ENCODE measurements around the gene PPY.
"Not testable (repeated sequence)": the region's sequence is repeated elsewhere in the genome, so short reads cannot be mapped to it uniquely, and the experiment has no call there.

PPY gene

GRCh38 chr17:43962479-43962878 lies 20.2 kb upstream of the PPY start:
- DNase-seq, result no peak

- DNase-seq, result no peak
These were observed 19.7 kb upstream of the PPY start for GRCh38 chr17:43961954-43962353.

- DNase-seq, result not testable (repeated sequence)
These were observed 19.0 kb upstream of the PPY start for GRCh38 chr17:43961292-43961691.

GRCh38 chr17:43958748-43959352 lies 16.6 kb upstream of the PPY start:
- DNase-seq, result no peak

GRCh38 chr17:43956222-43956621 lies 13.9 kb upstream of the PPY start:
- DNase-seq, result no peak

GRCh38 chr17:43953746-43954145 lies 11.5 kb upstream of the PPY start, which contains the start of gene PYY:
Gene PYY (minus strand): TSS chr17:43953940. CDS start chr17:43953483, 457 bp downstream.
- DNase-seq, result no peak

- no peak for DNase-seq
These were observed 10.7 kb upstream of the PPY start for GRCh38 chr17:43952724-43953666.

GRCh38 chr17:43952351-43952723 lies 10.1 kb upstream of the PPY start:
- no peak for DNase-seq

GRCh38 chr17:43951750-43952149 lies 9.5 kb upstream of the PPY start:
- no peak for DNase-seq

GRCh38 chr17:43950554-43950953 lies 8.3 kb upstream of the PPY start:
- no peak for DNase-seq

GRCh38 chr17:43949781-43950180 lies 7.5 kb upstream of the PPY start:
- DNase-seq, result no peak

GRCh38 chr17:43946781-43947180 lies 4.5 kb upstream of the PPY start:
- no peak for DNase-seq

GRCh38 chr17:43945074-43945829 lies 3.0 kb upstream of the PPY start:
- no peak for DNase-seq

- DNase-seq, result no peak
These were observed 1.6 kb downstream of the PPY start for GRCh38 chr17:43940630-43941029.

- no peak for DNase-seq
These were observed 2.4 kb downstream of the PPY start for GRCh38 chr17:43939886-43940285.

GRCh38 chr17:43939452-43939851 lies 2.8 kb downstream of the PPY start:
- not testable (repeated sequence) for DNase-seq

- DNase-seq, result no peak
These were observed 3.5 kb downstream of the PPY start for GRCh38 chr17:43938838-43939182.

GRCh38 chr17:43936434-43936833 lies 5.8 kb downstream of the PPY start:
- peak; percentile 48 for DNase-seq

GRCh38 chr17:43935926-43936261 lies 6.4 kb downstream of the PPY start:
- no peak for DNase-seq

GRCh38 chr17:43935204-43935925 lies 6.9 kb downstream of the PPY start:
- DNase-seq, result no peak

GRCh38 chr17:43932923-43933322 lies 9.4 kb downstream of the PPY start:
- no peak for DNase-seq

- DNase-seq, result no peak
These were observed 9.9 kb downstream of the PPY start for GRCh38 chr17:43932357-43932756.

- DNase-seq, result no peak
These were observed 11.2 kb downstream of the PPY start for GRCh38 chr17:43931062-43931571.

Measured in NCI-H226 (cell line).